Omental fat pad (tissue), 4 donors: ENCODE measurements around the gene MFAP5. TPM values are rescaled to one million over a fixed set of nuclear protein-coding genes. Genes with fewer than 3 reads are reported as not detected.

Experiments used
- ATAC-seq: fragments of 150-250 bp; one replicate; pipeline ENCODE4 v1.9.1; 2016; ENCODE audit warnings: mild to moderate bottlenecking, moderate library complexity; ENCODE audit not compliant: low FRiP score
- DNase-seq: peaks from one replicate; pipeline ENCODE4 v3.0.0-alpha.2; 2019; ENCODE audit warnings: low spot score
- CTCF ChIP-seq, 3 donors: fragments of 450-650 bp; IDR thresholded peaks; one replicate each; pipeline ENCODE4 v1.5.1; 2016 to 2017; ENCODE audit warnings: antibody characterized with exemption in 3 of 3, mild to moderate bottlenecking in 3 of 3, moderate library complexity in 2 of 3
- total RNA-seq, 4 donors: library from RNA; depleted of rRNA; stranded (reverse); fragments of >200 nt; gene quantifications; one replicate each; pipeline ENCODE4 v1.1.0, GENCODE V29; 2016

Gene MFAP5
- total RNA-seq, 4 donors from 2014 or later, result 34.5 to 793 (median 148) TPM

DNA sequence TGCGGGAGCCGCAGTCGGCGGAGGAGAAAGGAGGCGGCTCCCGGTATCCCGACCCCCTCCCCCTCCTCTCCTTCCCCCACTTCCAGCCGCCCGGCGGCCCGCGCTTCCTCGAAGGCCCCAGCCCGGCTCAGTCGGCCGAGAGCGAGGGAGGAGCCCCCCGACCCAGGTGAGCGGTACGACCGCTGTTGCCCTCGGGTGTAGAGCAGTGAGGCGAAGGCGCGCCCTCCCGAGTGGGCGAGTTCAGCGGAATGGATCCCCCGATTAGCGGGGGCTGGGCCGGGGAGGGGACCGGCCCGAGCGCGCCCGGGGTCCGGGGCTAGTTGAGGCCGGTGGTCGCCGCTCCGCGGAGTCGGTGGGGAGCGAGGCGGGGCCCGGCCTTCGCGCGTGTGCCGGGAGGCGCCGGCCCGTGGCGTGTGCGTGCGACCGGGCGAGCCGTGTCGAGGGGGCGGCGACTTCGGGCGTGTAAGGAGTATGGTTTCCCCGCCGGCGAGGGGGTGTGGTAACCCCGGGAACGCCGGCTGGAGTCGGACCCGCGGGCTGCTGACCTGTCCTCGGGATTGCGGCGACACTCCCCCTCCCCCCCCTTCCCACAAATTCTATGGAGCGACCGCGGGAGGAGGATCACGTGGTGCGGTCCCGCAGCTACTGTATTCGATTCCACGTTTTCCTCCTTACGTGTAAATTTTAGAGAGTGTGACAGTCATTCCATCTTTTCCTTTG lies 35.7 kb upstream of the MFAP5 start:
- no peak for TF ChIP-seq CTCF (IDR thresholded peaks at IDR 0.05)
- peak; percentile 34 for ATAC-seq
- DNase-seq, result no peak

DNA sequence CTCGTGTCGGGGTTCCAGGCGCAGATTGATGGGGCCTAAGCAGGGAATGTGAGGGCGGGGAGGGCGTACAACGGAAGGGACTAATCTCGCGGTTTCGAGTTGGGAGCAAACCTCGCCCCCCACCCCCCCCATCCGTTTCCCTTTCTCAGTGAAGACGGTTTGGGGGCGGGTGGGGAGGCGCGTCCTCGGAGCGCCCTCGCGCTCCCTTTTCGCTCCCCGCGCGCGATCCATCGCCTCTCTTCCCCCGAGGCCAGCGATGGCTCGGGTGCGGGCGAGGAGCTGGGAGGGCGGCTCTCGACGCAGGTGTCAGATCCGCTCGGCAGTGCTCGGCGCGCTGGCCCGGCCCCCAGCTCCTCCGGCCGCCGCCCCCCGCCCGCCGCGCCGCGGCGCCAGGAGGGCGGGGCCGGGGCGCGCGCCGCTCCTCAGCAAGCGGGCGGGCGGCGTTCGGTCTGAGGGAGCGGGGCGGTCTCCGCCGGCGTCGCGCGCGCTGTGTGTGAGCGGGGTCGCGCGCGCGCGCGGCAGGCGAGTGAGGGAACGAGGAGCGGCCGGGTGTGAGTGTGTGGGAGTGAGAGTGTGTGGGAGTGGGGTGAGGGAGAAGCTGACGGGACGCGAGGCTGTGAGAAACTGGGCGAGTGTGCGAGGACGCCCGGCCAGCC lies 35.0 kb upstream of the MFAP5 start, which contains the start of gene RIMKLB:
Gene RIMKLB, plus strand, starts transcription at position 516 of the 656 bp plus-strand sequence. CDS start 15,876 bp downstream, outside the sequence.
- DNase-seq, result peak; percentile 48
- ATAC-seq, result peak; percentile 93
- TF ChIP-seq CTCF (IDR thresholded peaks at IDR 0.05), result no peak

GRCh38 chr12:8697120-8697475 lies 34.5 kb upstream of the MFAP5 start:
- ATAC-seq (no peak), DNase-seq (no peak)
- TF ChIP-seq CTCF (IDR thresholded peaks at IDR 0.05), result no peak

GRCh38 chr12:8696442-8697090 lies 33.9 kb upstream of the MFAP5 start:
- ATAC-seq (no peak), DNase-seq (no peak)
- no peak for TF ChIP-seq CTCF (IDR thresholded peaks at IDR 0.05)

- TF ChIP-seq CTCF (IDR thresholded peaks at IDR 0.05), result no peak
- no peak for ATAC-seq
- no peak for DNase-seq
Observed at GRCh38 chr12:8695116-8695515, 32.5 kb upstream of the MFAP5 start.

GRCh38 chr12:8692573-8692972 lies 29.9 kb upstream of the MFAP5 start:
- DNase-seq (no peak), ATAC-seq (no peak)

More at GRCh38 chr12:8692573-8692972, 29.9 kb upstream of the MFAP5 start:
- TF ChIP-seq CTCF (IDR thresholded peaks at IDR 0.05), result no peak
